GM12865 (cell line): Measurements from ENCODE around the gene CACNB4.
"Not testable (repeated sequence)": the region's sequence is repeated elsewhere in the genome, so short reads cannot be mapped to it uniquely, and the experiment has no call there.

Experiments used
- DNase-seq: peaks from one replicate; pipeline ENCODE4 v3.0.0; 2010; ENCODE audit warnings: low read depth
- H3K4me3 ChIP-seq: 2 replicates; pipeline ENCODE4 v1.5.1; 2011; ENCODE audit warnings: mild to moderate bottlenecking, low read depth, low read length, control low read depth
- CTCF ChIP-seq: IDR thresholded peaks from 2 replicates; pipeline ENCODE4 v1.5.1; 2011; ENCODE audit warnings: low read length, control low read depth, low read depth, inconsistent platforms; ENCODE audit not compliant: insufficient read depth; ENCODE audit errors: missing control alignments

Gene CACNB4

GRCh38 chr2:152092095-152092494 is 6.7 kb downstream of the CACNB4 start:
- H3K4me3 ChIP-seq = no peak overlapping the region
- DNase-seq = no peak
- no peak for TF ChIP-seq CTCF

- DNase-seq, H3K4me3 ChIP-seq: not testable (repeated sequence)
Observed at GRCh38 chr2:152090726-152091125, 8.1 kb downstream of the CACNB4 start.

GRCh38 chr2:152089238-152089637 is 9.6 kb downstream of the CACNB4 start:
- no peak overlapping the region for H3K4me3 ChIP-seq
- no peak for TF ChIP-seq CTCF
- DNase-seq = no peak

GRCh38 chr2:152088006-152088405 is 10.8 kb downstream of the CACNB4 start:
- TF ChIP-seq CTCF = no peak
- no peak for DNase-seq
- no peak overlapping the region for H3K4me3 ChIP-seq

- TF ChIP-seq CTCF = no peak
- H3K4me3 ChIP-seq = no peak overlapping the region
- no peak for DNase-seq
Observed at GRCh38 chr2:152086231-152086630, 12.6 kb downstream of the CACNB4 start.

GRCh38 chr2:152084076-152084475 is 14.8 kb downstream of the CACNB4 start:
- TF ChIP-seq CTCF = no peak
- H3K4me3 ChIP-seq = no peak overlapping the region
- DNase-seq = no peak

GRCh38 chr2:152083202-152083875 is 15.5 kb downstream of the CACNB4 start:
- DNase-seq = no peak
- TF ChIP-seq CTCF = no peak
- H3K4me3 ChIP-seq = no peak overlapping the region

GRCh38 chr2:152078662-152079061 is 20.2 kb downstream of the CACNB4 start:
- TF ChIP-seq CTCF = no peak
- no peak overlapping the region for H3K4me3 ChIP-seq
- DNase-seq = peak; percentile 52
